HG02885 (cell line): Measurements from ENCODE around the gene PCSK4.

Experiments used
- ATAC-seq: cut with Tn5 transposase; IDR thresholded peaks from one replicate; pipeline ENCODE4 v1.9.1; 2021; ENCODE audit warnings: mild to moderate bottlenecking; ENCODE audit not compliant: unreplicated experiment, poor library complexity

Gene PCSK4

GRCh38 chr19:1472231-1473084 lies 17.7 kb downstream of the PCSK4 start:
- no peak for ATAC-seq

GRCh38 chr19:1471515-1472160 lies 18.5 kb downstream of the PCSK4 start:
- no peak for ATAC-seq

- no peak for ATAC-seq
Measured at GRCh38 chr19:1471010-1471514, 19.1 kb downstream of the PCSK4 start.

- no peak for ATAC-seq
Measured at GRCh38 chr19:1470305-1471009, 19.7 kb downstream of the PCSK4 start.

GRCh38 chr19:1470055-1470304 lies 20.2 kb downstream of the PCSK4 start:
- ATAC-seq = no peak

GRCh38 chr19:1469255-1470054 lies 20.7 kb downstream of the PCSK4 start:
- ATAC-seq = no peak

GRCh38 chr19:1468821-1469254 lies 21.3 kb downstream of the PCSK4 start:
- ATAC-seq = no peak

GRCh38 chr19:1468274-1468820 lies 21.8 kb downstream of the PCSK4 start:
- ATAC-seq = no peak

- ATAC-seq = no peak
Measured at GRCh38 chr19:1467490-1468273, 22.5 kb downstream of the PCSK4 start.

- ATAC-seq = no peak
Measured at GRCh38 chr19:1467215-1467489, 23.0 kb downstream of the PCSK4 start.

- ATAC-seq = no peak
Measured at GRCh38 chr19:1466461-1467214, 23.5 kb downstream of the PCSK4 start.

- no peak for ATAC-seq
Measured at GRCh38 chr19:1466018-1466460, 24.1 kb downstream of the PCSK4 start.

GRCh38 chr19:1465191-1466016 lies 24.7 kb downstream of the PCSK4 start:
- ATAC-seq = no peak

GRCh38 chr19:1461862-1462261 lies 28.3 kb downstream of the PCSK4 start:
- no peak for ATAC-seq

GRCh38 chr19:1460033-1460995 lies 29.8 kb downstream of the PCSK4 start:
- no peak for ATAC-seq

GRCh38 chr19:1459479-1459878 lies 30.7 kb downstream of the PCSK4 start:
- ATAC-seq = no peak

- ATAC-seq = no peak
Measured at GRCh38 chr19:1457892-1458291, 32.3 kb downstream of the PCSK4 start.
